HG02759 (cell line): ENCODE data around the gene MAML2.
"Not testable (repeated sequence)": the region's sequence is repeated elsewhere in the genome, so short reads cannot be mapped to it uniquely, and the experiment has no call there.

Source experiments
- ATAC-seq: cut with Tn5 transposase; IDR thresholded peaks from one replicate; pipeline ENCODE4 v1.9.1; 2021; ENCODE audit warnings: mild to moderate bottlenecking, moderate library complexity; ENCODE audit not compliant: unreplicated experiment

The MAML2 gene

GRCh38 chr11:96293598-96294021 is 49.4 kb downstream of the MAML2 start:
- peak; percentile 89 for ATAC-seq

- no peak for ATAC-seq
Observed at GRCh38 chr11:96293109-96293508, 49.9 kb downstream of the MAML2 start.

GRCh38 chr11:96292291-96293010 is 50.5 kb downstream of the MAML2 start:
- no peak for ATAC-seq

GRCh38 chr11:96290631-96291030 is 52.4 kb downstream of the MAML2 start:
- ATAC-seq, result no peak

GRCh38 chr11:96290031-96290430 is 53.0 kb downstream of the MAML2 start:
- no peak for ATAC-seq

- peak; percentile 39 for ATAC-seq
Observed at GRCh38 chr11:96288915-96289314, 54.1 kb downstream of the MAML2 start.

- no peak for ATAC-seq
Observed at GRCh38 chr11:96287822-96288439, 55.1 kb downstream of the MAML2 start.

GRCh38 chr11:96285985-96286384 is 57.0 kb downstream of the MAML2 start:
- ATAC-seq, result not testable (repeated sequence)

- ATAC-seq, result no peak
Observed at GRCh38 chr11:96284917-96285316, 58.1 kb downstream of the MAML2 start.

- no peak for ATAC-seq
Observed at GRCh38 chr11:96284401-96284800, 58.6 kb downstream of the MAML2 start.

- no peak for ATAC-seq
Observed at GRCh38 chr11:96282625-96283220, 60.3 kb downstream of the MAML2 start.

GRCh38 chr11:96280444-96280843 is 62.6 kb downstream of the MAML2 start:
- no peak for ATAC-seq

- ATAC-seq, result no peak
Observed at GRCh38 chr11:96279896-96280290, 63.1 kb downstream of the MAML2 start.

- peak; percentile 47 for ATAC-seq
Observed at GRCh38 chr11:96279018-96279895, 63.7 kb downstream of the MAML2 start.

- no peak for ATAC-seq
Observed at GRCh38 chr11:96278039-96278897, 64.7 kb downstream of the MAML2 start.

- no peak for ATAC-seq
Observed at GRCh38 chr11:96277696-96278038, 65.3 kb downstream of the MAML2 start.

- no peak for ATAC-seq
Observed at GRCh38 chr11:96276836-96277235, 66.2 kb downstream of the MAML2 start.

- ATAC-seq, result no peak
Observed at GRCh38 chr11:96275801-96276594, 67.0 kb downstream of the MAML2 start.

- no peak for ATAC-seq
Observed at GRCh38 chr11:96273507-96273906, 69.5 kb downstream of the MAML2 start.
